Neuronal stem cell (in vitro differentiated cells): Measurements from ENCODE around the gene ATCAY.

Source experiments
- DNase-seq: peaks from one replicate; pipeline ENCODE4 v3.0.0-alpha.2; 2013; ENCODE audit warnings: low spot score
- H2AFZ ChIP-seq: one replicate; pipeline ENCODE4 v1.6.1; 2013; ENCODE audit warnings: mild to moderate bottlenecking, low read length, inconsistent platforms
- H2AK5ac ChIP-seq: 2 replicates; pipeline ENCODE4 v1.6.1; 2013; ENCODE audit warnings: low read depth, mild to moderate bottlenecking, inconsistent platforms, low read length, moderate library complexity, mixed read lengths
- H2BK120ac ChIP-seq: 2 replicates; pipeline ENCODE4 v1.6.1; 2013; ENCODE audit warnings: low read depth, mild to moderate bottlenecking, inconsistent platforms, low read length, moderate library complexity, mixed read lengths
- H2BK12ac ChIP-seq: one replicate; pipeline ENCODE4 v1.6.1; 2013; ENCODE audit warnings: low read length, inconsistent platforms
- H2BK15ac ChIP-seq: 2 replicates; pipeline ENCODE4 v1.6.1; 2013; ENCODE audit warnings: mild to moderate bottlenecking, low read length, inconsistent platforms, mixed read lengths
- H2BK5ac ChIP-seq: one replicate; pipeline ENCODE4 v1.6.1; 2013; ENCODE audit warnings: inconsistent platforms, mild to moderate bottlenecking, low read length, moderate library complexity
- H3K14ac ChIP-seq: one replicate; pipeline ENCODE4 v1.6.1; 2013; ENCODE audit warnings: low read length, inconsistent platforms
- H3K18ac ChIP-seq: 2 replicates; pipeline ENCODE4 v1.6.1; 2013; ENCODE audit warnings: low read length, inconsistent platforms
- H3K23ac ChIP-seq: 2 replicates; pipeline ENCODE4 v1.6.1; 2013; ENCODE audit warnings: low read depth, mild to moderate bottlenecking, mixed read lengths, low read length, inconsistent platforms; ENCODE audit not compliant: poor library complexity
- H3K27ac ChIP-seq: replicated peaks from 3 replicates; pipeline ENCODE4 v1.5.1; 2013; ENCODE audit warnings: low read length, inconsistent platforms
- H3K27me3 ChIP-seq, 3 experiments: 2 replicates each; pipeline ENCODE4 v1.6.1; 2013; ENCODE audit warnings: low read length in 3 of 3, mild to moderate bottlenecking in 2 of 3, inconsistent platforms in 1 of 3, low read depth in 1 of 3, mixed read lengths in 1 of 3, moderate library complexity in 1 of 3; ENCODE audit not compliant: control insufficient read depth in 3 of 3, insufficient read depth in 3 of 3
- H3K36me3 ChIP-seq, 2 donors: replicated peaks in 1 of 2; 2 replicates each; pipeline ENCODE4 v1.6.1; 2013; ENCODE audit warnings: low read length in 2 of 2; ENCODE audit not compliant: control insufficient read depth in 2 of 2, insufficient read depth in 2 of 2
- H3K4ac ChIP-seq: 2 replicates; pipeline ENCODE4 v1.6.1; 2013; ENCODE audit warnings: inconsistent platforms, mild to moderate bottlenecking, low read length, moderate library complexity
- H3K4me1 ChIP-seq, 2 donors: 1 replicate in 1 of 2; 2 replicates in 1 of 2; pipeline ENCODE4 v1.6.1; 2013; ENCODE audit warnings: low read length in 2 of 2, low read depth in 1 of 2; ENCODE audit not compliant: control insufficient read depth in 2 of 2, insufficient read depth in 1 of 2
- H3K4me2 ChIP-seq: one replicate; pipeline ENCODE4 v1.6.1; 2013; ENCODE audit warnings: mild to moderate bottlenecking, low read length, inconsistent platforms; ENCODE audit not compliant: insufficient read depth, poor library complexity, severe bottlenecking
- H3K4me3 ChIP-seq, 2 donors: 2 replicates each; pipeline ENCODE4 v1.5.1; 2013; ENCODE audit warnings: low read length in 2 of 2, mild to moderate bottlenecking in 2 of 2, inconsistent platforms in 1 of 2, moderate library complexity in 1 of 2
- H3K79me1 ChIP-seq: one replicate; pipeline ENCODE4 v1.6.1; 2013; ENCODE audit warnings: low read depth, mild to moderate bottlenecking, inconsistent platforms, low read length, moderate library complexity
- H3K9ac ChIP-seq: one replicate; pipeline ENCODE4 v1.6.1; 2013; ENCODE audit warnings: mild to moderate bottlenecking, low read depth, low read length, inconsistent platforms; ENCODE audit not compliant: poor library complexity
- H3K9me3 ChIP-seq, 2 donors: replicated peaks in 1 of 2; 2 replicates each; pipeline versions ENCODE3 to v1.6.1; 2013; ENCODE audit warnings: low read length in 2 of 2, mild to moderate bottlenecking in 2 of 2, inconsistent platforms in 1 of 2, low read depth in 1 of 2, mixed read lengths in 1 of 2, moderate library complexity in 1 of 2; ENCODE audit not compliant: control insufficient read depth in 2 of 2, insufficient read depth in 1 of 2
- H4K8ac ChIP-seq: one replicate; pipeline ENCODE4 v1.6.1; 2013; ENCODE audit warnings: low read depth, mild to moderate bottlenecking, inconsistent platforms, low read length, moderate library complexity
- H4K91ac ChIP-seq: one replicate; pipeline ENCODE4 v1.6.1; 2013; ENCODE audit warnings: low read length, low read depth, mild to moderate bottlenecking, inconsistent platforms; ENCODE audit not compliant: poor library complexity
- WGBS, 2 donors: extraction: QIAGEN DNeasy Blood & Tissue Kit; methylation state at CpG; one replicate each; pipeline ENCODE4 v1.1.7; 2013; ENCODE audit warnings: missing lambda C conversion rate in 2 of 2, mixed read lengths in 1 of 2; ENCODE audit not compliant: insufficient read length in 2 of 2, insufficient replicate concordance in 1 of 2; ENCODE audit errors: extremely low coverage in 2 of 2; 5-methylcytosine and 5-hydroxymethylcytosine counted together

The ATCAY gene

DNA sequence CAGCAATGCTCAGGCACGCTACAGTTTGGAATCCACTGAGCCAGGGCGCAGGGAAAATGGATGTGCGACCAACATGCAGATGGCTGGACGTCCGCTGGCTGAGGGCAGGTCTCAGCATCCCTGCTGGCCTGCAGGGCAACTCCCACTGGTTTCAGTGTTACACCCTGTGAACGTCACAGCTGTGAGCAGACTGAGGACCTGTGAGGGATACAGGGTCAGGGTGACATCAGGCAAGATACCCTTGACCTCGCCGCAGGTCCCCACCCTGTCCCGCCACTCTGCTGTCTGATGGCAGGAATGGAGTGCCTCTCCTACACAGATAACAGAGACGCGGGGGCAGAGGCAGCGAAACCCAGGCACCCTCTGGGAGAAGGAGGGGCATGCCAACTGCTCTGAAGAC, 30.7 kb upstream of the ATCAY start:
- H3K9me3 ChIP-seq, result peaks cover 9 to 24% of the 10 kb centered on the region in 2 donors
- no peak overlapping the region for H4K8ac ChIP-seq
- no peak overlapping the region for H3K4me2 ChIP-seq
- H2AFZ ChIP-seq, result no peak overlapping the region
- no peak overlapping the region for H2BK15ac ChIP-seq
- no peak overlapping the region for H3K18ac ChIP-seq
- no peak overlapping the region for H3K27ac ChIP-seq
- no CpG with 5 or more reads among the region's 12 CpGs for WGBS, 2 donors
- no peak overlapping the region for H3K4ac ChIP-seq
- peak overlapping the region; percentile 11 for H4K91ac ChIP-seq
- no peak for DNase-seq
- H3K4me3 ChIP-seq, result peak overlapping the region in 1 of 2 donors; percentile 38
- no peaks in the 10 kb centered on the region for H3K27me3 ChIP-seq
- H2AK5ac ChIP-seq, result no peak overlapping the region
- H3K23ac ChIP-seq, result peak overlapping the region; percentile 4
- peak overlapping the region; percentile 63 for H2BK120ac ChIP-seq
- no peak overlapping the region for H2BK12ac ChIP-seq
- H2BK5ac ChIP-seq, result no peak overlapping the region
- no peaks in the 10 kb centered on the region for H3K79me1 ChIP-seq
- peak overlapping the region; percentile 68 for H3K9ac ChIP-seq
- H3K36me3 ChIP-seq, result peaks cover 4 to 7% of the 10 kb centered on the region in 2 donors
- peak overlapping the region; percentile 17 for H3K14ac ChIP-seq
- no peaks in the 10 kb centered on the region for H3K4me1 ChIP-seq

DNA sequence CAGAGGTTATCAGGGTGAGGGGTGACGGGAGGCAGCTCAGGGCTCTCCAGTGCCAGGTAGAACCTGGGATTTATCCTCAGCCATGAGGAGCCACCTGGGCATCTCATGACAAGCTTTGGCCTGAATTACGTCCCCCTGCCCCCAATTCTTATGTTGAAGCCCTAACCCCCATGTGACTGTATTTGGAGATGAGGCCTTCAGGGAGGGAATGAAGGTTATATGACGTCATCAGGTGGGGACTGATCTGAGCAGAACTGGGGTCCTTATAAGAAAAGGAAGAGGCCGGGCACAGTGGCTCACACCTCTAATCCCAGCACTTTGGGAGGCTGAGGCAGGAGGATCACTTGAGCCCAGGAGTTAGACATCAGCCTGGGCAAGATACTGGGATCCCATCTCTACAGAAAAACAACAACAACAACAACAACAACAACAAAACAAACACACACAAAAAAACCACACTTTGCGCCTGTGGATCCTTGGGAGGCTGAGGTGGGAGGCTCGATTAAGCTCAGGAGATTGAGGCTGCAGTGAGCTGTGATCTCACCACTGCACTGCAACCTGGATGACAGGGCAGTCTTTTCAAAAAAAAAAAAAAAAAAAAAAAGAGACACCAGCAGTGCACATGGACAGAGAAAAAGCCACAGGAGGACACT, 30.0 kb upstream of the ATCAY start:
- Histone ChIP-seq H3K18ac (no peak overlapping the region), H2BK120ac (no peak overlapping the region), H3K9me3 (peaks cover 9 to 24% of the 10 kb centered on the region in 2 donors), H3K27me3 (no peaks in the 10 kb centered on the region), H2AK5ac (no peak overlapping the region), H3K9ac (no peak overlapping the region), H3K4me2 (no peak overlapping the region), H4K8ac (no peak overlapping the region), H3K4me3 (no peak overlapping the region), H3K79me1 (no peaks in the 10 kb centered on the region), H3K36me3 (peaks cover 4 to 7% of the 10 kb centered on the region in 2 donors), H3K4me1 (no peaks in the 10 kb centered on the region), H2BK12ac (no peak overlapping the region), H3K27ac (no peak overlapping the region), H3K14ac (no peak overlapping the region), H2BK5ac (no peak overlapping the region), H3K23ac (no peak overlapping the region), H4K91ac (no peak overlapping the region), H3K4ac (no peak overlapping the region), H2AFZ (no peak overlapping the region), H2BK15ac (no peak overlapping the region)
- DNase-seq, result no peak
- no CpG with 5 or more reads among the region's 6 CpGs for WGBS, 2 donors

DNA sequence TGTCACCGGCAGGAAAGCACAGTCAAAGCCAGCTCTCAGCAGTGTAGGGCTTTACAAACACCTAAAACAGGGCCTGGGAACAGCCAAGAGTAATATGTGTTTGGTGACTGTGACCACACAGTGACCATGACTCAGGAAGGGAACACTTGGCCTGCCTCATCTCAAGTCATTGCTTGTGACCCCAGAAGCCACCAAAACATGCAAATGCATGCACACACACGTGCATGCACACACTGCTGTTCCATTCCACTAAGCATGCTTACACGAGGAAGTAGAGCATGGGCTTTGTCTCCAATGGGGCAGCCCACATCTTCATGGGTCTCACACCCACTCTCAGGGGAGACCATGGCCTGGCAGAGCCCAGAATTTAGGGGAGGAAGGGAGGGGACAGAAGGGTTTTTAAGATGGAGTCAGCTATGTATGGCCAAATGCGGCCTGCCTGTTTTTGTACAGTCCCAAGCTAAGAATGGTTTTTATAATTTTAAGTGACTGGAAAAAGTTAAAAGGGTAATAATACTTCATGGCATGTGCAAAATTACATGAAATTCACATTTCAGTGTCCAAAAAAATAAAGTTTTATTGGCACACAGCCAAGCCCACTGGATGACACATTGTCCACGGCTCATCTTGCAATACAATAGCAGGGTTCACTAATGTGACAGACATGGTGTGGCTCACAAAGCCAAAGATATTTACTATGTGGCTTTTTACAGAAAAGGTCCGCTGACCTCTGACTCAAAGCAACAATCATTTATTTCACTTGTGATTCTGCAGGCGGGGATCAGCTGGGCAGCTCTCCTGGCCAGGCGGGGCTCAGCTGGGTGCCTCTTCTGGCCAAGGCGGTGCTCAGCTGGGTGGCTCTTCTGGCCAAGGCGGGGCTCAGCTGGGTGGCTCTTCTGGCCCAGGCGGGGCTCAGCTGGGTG, 29.0 kb upstream of the ATCAY start:
- no peak overlapping the region for H2AFZ ChIP-seq
- no peaks in the 10 kb centered on the region for H3K27me3 ChIP-seq

DNA sequence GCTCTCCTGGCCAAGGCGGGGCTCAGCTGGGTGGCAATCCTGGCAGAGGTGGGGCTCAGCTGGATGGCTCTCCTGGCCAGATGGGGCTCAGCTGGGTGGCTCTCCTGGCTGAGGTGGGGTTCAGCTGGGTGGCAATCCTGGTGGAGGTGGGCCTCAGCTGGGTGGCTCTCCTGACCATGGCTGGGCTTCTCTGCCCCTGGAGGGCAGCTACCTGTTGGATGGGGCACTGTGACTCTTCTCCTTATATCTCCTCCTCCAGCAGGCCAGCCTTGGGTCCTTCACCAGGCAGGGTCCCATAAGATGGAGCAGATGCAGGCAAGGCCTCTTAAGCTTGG, 28.3 kb upstream of the ATCAY start:
- Histone ChIP-seq H3K9ac (no peak overlapping the region), H2BK5ac (no peak overlapping the region), H3K4ac (no peak overlapping the region), H3K4me1 (no peaks in the 10 kb centered on the region), H2BK12ac (no peak overlapping the region), H3K27me3 (no peaks in the 10 kb centered on the region), H3K4me2 (no peak overlapping the region), H3K79me1 (no peaks in the 10 kb centered on the region), H4K91ac (no peak overlapping the region), H4K8ac (no peak overlapping the region), H3K27ac (no peak overlapping the region), H2BK120ac (no peak overlapping the region), H3K9me3 (peaks cover 6 to 24% of the 10 kb centered on the region in 2 donors), H2BK15ac (no peak overlapping the region), H3K36me3 (peaks cover 4 to 7% of the 10 kb centered on the region in 2 donors), H3K14ac (no peak overlapping the region), H2AK5ac (no peak overlapping the region), H2AFZ (no peak overlapping the region), H3K23ac (no peak overlapping the region), H3K4me3 (no peak overlapping the region), H3K18ac (no peak overlapping the region)
- DNase-seq, result no peak
- WGBS, 2 donors, result no CpG with 5 or more reads among the region's 1 CpG

More for the DNA sequence above, 29.0 kb upstream of the ATCAY start:
- peaks cover 4 to 7% of the 10 kb centered on the region in 2 donors for H3K36me3 ChIP-seq
- no peak overlapping the region for H3K4ac ChIP-seq
- no peak overlapping the region for H2BK5ac ChIP-seq
- no peak overlapping the region for H3K27ac ChIP-seq
- H3K4me3 ChIP-seq, result no peak overlapping the region
- no peak overlapping the region for H4K8ac ChIP-seq
- no peak overlapping the region for H3K4me2 ChIP-seq
- WGBS, 2 donors, result no CpG with 5 or more reads among the region's 11 CpGs
- no peaks in the 10 kb centered on the region for H3K4me1 ChIP-seq
- H2BK120ac ChIP-seq, result no peak overlapping the region
- H4K91ac ChIP-seq, result no peak overlapping the region
- no peak overlapping the region for H2AK5ac ChIP-seq
- no peak overlapping the region for H3K18ac ChIP-seq
- H3K23ac ChIP-seq, result no peak overlapping the region
- no peak overlapping the region for H2BK15ac ChIP-seq
- H2BK12ac ChIP-seq, result no peak overlapping the region
- H3K79me1 ChIP-seq, result no peaks in the 10 kb centered on the region
- no peak overlapping the region for H3K9ac ChIP-seq
- DNase-seq, result no peak
- H3K9me3 ChIP-seq, result peaks cover 9 to 24% of the 10 kb centered on the region in 2 donors
- no peak overlapping the region for H3K14ac ChIP-seq
